ENCODE results near the gene TMCO4. TPM values are rescaled to one million over a fixed set of nuclear protein-coding genes. Genes with fewer than 3 reads are reported as not detected.

The TMCO4 gene
- total and polyA plus RNA-seq, 2 donors (not counting 3 experiments of a cell fraction or from before 2014, with no cell fraction given): 7.6 to 10.3 TPM

DNA sequence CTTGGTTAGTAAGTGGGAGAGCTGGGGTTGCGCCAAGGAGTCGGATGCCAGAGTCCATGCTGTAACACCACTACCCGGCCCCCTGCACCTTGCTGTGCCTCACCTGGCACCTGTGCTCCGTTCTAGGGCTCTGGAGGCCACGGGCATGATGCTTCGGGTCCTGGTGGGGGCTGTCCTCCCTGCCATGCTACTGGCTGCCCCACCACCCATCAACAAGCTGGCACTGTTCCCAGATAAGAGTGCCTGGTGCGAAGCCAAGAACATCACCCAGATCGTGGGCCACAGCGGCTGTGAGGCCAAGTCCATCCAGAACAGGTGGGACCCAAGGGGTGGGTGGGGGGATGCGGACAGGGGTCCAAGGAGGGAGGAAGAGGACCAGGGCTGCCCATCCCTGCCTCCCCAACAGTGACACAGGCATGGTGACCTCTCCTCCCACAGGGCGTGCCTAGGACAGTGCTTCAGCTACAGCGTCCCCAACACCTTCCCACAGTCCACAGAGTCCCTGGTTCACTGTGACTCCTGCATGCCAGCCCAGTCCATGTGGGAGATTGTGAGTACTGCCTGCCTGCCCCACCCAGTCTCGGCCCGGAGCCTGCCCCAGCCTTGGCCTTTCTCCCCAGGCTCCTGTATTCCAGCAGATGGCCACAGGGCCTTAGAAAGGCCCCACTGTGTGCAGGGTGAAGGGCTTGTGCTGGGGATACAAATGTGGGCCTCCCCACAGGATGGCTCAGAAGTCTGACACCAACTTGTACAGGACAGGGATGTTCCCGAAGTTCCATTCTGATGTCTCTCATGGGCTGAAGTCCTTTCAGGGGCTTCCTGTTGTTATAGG lies 144.6 kb downstream of the TMCO4 start:
- H2AFZ ChIP-seq (ENCODE audit: low read depth, low read length): no peak overlapping the region
- H3K4me2 ChIP-seq (ENCODE audit: insufficient read depth, low read length): no peak overlapping the region
- no peaks in the 10 kb centered on the region for H3K79me2 ChIP-seq (ENCODE audit: control insufficient read depth, insufficient read depth, low read length)
- H3K27me3 ChIP-seq (ENCODE audit: control insufficient read depth in 2 of 2, insufficient read depth in 2 of 2, low read length in 2 of 2): no peaks in the 10 kb centered on the region
- H3K9ac ChIP-seq (replicated peaks; ENCODE audit: extremely low read depth, insufficient read depth, low read length): no peak overlapping the region
- H4K20me1 ChIP-seq (replicated peaks; ENCODE audit: control insufficient read depth, extremely low read depth, insufficient read depth, low read length): no peaks in the 10 kb centered on the region
- FAIRE-seq: no peak
- H3K4me1 ChIP-seq (ENCODE audit: control insufficient read depth, extremely low read depth, insufficient read depth, low read length): peaks cover 17% of the 10 kb centered on the region
- CTCF ChIA-PET: interaction anchor here (1.3 to 4.6 kb wide), 10 partner anchors 13 to 476 kb away, joined by 3 to 99 read pairs (median 14); partner anchors contain the start of gene NBL1
- POLR2A ChIA-PET: no interaction called here
- H3K9me3 ChIP-seq (replicated peaks; ENCODE audit: control insufficient read depth, insufficient read depth, low read length): no peaks in the 10 kb centered on the region
- no peak for DNase-seq (ENCODE audit: low read depth, low spot score)
- BruUV-seq (replicated peaks): no TSS peak
- no peaks in the 10 kb centered on the region for H3K9me1 ChIP-seq (replicated peaks; ENCODE audit: control insufficient read depth, extremely low read depth, insufficient read depth, low read length)
- intact Hi-C loops (cut with micrococcal nuclease): loop anchor here (5.0 kb wide), 2 partner anchors 148 to 383 kb away; no protein-coding TSS in a partner anchor
- no peaks in the 10 kb centered on the region for H3K36me3 ChIP-seq (ENCODE audit: control insufficient read depth in 2 of 2, extremely low read depth in 1 of 2, insufficient read depth in 2 of 2, low read length in 2 of 2)
- TF ChIP-seq GATA2 (IDR thresholded peaks at IDR 0.05; ENCODE audit: insufficient read depth, insufficient read length, low read depth, low read length): no peak
- TF ChIP-seq JUN (IDR thresholded peaks at IDR 0.05; ENCODE audit: borderline replicate concordance, insufficient read depth, insufficient read length, low read depth): no peak
- TF ChIP-seq, protein P1, sequence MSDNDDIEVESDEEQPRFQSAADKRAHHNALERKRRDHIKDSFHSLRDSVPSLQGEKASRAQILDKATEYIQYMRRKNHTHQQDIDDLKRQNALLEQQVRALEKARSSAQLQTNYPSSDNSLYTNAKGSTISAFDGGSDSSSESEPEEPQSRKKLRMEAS (IDR thresholded peaks at IDR 0.05; ENCODE audit: insufficient read depth, insufficient read length): no peak
- TF ChIP-seq MYC (IDR thresholded peaks at IDR 0.05; ENCODE audit: low read depth, low read length): no peak
- TF ChIP-seq EZH2 (IDR thresholded peaks at IDR 0.05; ENCODE audit: borderline replicate concordance, low read depth, low read length, severe bottlenecking): no peak
- no peak for TF ChIP-seq FOS (IDR thresholded peaks at IDR 0.05; ENCODE audit: borderline replicate concordance, insufficient read depth, low read length)
- no peak for TF ChIP-seq POLR2A (IDR thresholded peaks at IDR 0.05; ENCODE audit: low read depth, low read length)
- TF ChIP-seq, protein P2, sequence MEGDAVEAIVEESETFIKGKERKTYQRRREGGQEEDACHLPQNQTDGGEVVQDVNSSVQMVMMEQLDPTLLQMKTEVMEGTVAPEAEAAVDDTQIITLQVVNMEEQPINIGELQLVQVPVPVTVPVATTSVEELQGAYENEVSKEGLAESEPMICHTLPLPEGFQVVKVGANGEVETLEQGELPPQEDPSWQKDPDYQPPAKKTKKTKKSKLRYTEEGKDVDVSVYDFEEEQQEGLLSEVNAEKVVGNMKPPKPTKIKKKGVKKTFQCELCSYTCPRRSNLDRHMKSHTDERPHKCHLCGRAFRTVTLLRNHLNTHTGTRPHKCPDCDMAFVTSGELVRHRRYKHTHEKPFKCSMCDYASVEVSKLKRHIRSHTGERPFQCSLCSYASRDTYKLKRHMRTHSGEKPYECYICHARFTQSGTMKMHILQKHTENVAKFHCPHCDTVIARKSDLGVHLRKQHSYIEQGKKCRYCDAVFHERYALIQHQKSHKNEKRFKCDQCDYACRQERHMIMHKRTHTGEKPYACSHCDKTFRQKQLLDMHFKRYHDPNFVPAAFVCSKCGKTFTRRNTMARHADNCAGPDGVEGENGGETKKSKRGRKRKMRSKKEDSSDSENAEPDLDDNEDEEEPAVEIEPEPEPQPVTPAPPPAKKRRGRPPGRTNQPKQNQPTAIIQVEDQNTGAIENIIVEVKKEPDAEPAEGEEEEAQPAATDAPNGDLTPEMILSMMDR (IDR thresholded peaks at IDR 0.05; ENCODE audit: extremely low read depth in 1 of 2, insufficient read depth in 1 of 2, low read depth in 1 of 2, low read length in 2 of 2): no peak
- dilution Hi-C loops (cut with MboI; ENCODE audit: extremely low pct_ligation_motif_present, low sequenced_read_pairs): no loop called here
- H3K27ac ChIP-seq (ENCODE audit: insufficient read depth, low read depth, low read length): no peak overlapping the region
- no peak overlapping the region for H3K4me3 ChIP-seq (replicated peaks in 1 of 3; ENCODE audit: insufficient read depth in 1 of 3, low read depth in 1 of 3, low read length in 3 of 3)
